Activated CD4-positive, CD25-positive, alpha-beta regulatory T cell (primary cell): ENCODE results near the gene FDX2.
"Not testable (repeated sequence)": the region's sequence is repeated elsewhere in the genome, so short reads cannot be mapped to it uniquely, and the experiment has no call there.

Experiments used
- DNase-seq, 4 experiments: peaks; one replicate each; lab custom pipeline; 2025; lab: John Stamatoyannopoulos, UW

The FDX2 gene

GRCh38 chr19:10284065-10284959 is 31.5 kb downstream of the FDX2 start:
- no peak for DNase-seq

- DNase-seq = no peak
These were observed 32.3 kb downstream of the FDX2 start for GRCh38 chr19:10283301-10284064.

DNA sequence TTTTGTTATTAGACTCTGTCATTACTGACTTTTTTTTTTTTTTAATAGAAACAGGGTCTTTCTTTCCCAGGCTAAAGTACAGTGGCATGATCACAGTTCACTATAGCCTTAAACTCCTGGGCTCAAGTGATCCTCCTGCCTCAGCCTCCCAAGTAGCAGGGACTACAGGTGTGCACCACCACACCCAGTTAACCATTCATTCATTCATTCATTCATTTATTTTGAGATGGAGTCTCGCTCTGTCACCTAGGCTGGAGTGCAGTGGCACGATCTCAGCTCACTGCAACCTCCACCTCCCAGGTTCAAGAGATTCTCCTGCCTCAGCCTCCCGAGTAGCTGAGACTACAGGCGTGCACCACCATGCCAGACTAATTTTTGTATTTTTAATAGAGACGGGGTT is 33.8 kb downstream of the FDX2 start:
- not testable (repeated sequence) for DNase-seq

DNA sequence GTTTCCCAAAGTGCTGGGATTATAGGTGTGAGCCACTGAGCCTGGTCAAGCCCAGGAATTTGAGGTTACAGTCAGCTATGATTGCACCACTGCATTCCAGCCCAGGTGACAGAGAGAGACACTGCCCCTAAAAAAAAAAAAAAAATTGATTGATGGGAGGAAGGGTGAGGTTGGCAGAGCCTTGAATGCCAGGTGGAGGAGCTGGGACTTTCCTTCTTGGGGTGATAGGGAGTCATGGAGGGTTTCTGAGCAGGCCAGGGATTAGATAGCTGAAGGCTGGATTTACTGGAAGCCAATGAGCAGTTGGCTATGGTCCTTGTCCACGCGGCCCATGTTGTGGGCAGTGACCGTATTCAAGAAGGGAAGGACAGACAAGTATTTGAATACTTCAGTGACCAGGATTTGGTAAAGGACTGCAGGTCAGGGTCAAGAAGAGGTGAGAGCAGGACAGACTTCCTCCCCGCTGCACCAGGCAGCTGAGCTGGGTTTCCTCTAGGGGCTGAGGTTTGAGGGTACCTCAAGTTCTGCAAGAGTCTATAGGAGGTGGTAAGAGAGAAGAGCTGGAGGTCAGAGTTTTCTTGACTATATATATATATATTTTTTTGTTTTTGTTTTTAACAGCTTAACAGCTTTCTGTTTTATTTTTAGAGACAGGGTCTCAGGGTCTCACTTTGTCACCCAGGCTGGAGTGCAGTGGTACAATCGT is 35.9 kb downstream of the FDX2 start:
- no peak for DNase-seq

DNA sequence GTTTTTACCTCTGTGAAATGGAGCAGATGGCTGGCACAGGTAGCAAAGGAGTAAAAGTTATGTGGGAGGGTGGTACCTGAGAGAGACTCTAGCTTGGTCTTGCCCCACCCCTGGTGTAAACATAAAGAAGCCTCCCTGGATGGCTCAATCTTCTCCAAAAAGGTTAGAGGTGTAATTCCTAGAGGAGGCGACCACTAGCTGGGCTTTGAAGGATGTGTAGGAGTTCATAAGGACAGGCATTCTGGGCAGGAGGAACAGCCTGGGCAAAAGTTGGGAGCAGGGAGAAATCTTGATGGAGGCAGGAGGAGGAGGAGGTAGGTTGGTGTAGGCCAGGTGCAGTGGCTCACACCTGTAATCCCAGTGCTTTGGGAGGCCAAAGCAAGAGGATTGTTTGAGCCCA is 36.9 kb downstream of the FDX2 start:
- DNase-seq = no peak

- no peak for DNase-seq
These were observed 37.8 kb downstream of the FDX2 start for GRCh38 chr19:10277795-10278589.

DNA sequence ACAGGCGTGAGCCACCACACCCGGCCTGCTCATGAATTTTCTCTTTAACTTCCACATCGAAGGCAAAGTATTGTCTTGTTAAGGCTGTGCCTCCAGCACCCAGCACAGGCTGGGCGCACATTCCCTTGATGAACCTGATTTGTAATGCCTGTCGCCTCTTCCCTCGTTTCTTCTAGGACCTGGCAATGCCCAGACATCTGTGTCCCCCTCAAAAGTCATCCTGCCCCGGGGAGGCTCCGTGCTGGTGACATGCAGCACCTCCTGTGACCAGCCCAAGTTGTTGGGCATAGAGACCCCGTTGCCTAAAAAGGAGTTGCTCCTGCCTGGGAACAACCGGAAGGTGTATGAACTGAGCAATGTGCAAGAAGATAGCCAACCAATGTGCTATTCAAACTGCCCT is 41.2 kb downstream of the FDX2 start:
- no peak for DNase-seq

- no peak for DNase-seq
These were observed 44.2 kb downstream of the FDX2 start for GRCh38 chr19:10271543-10272086.

GRCh38 chr19:10270616-10271394 is 45.0 kb downstream of the FDX2 start, which contains the start of gene ICAM1:
ICAM1 (plus strand) TSS chr19:10271120; CDS start chr19:10271160, 40 bp downstream.
- DNase-seq = peak; percentile 46 to 63 (median 52)

GRCh38 chr19:10270180-10270615 is 45.6 kb downstream of the FDX2 start:
- DNase-seq = peak; percentile 27 to 48 (median 36)

GRCh38 chr19:10269333-10270179 is 46.3 kb downstream of the FDX2 start:
- DNase-seq = peak; percentile 66 to 81 (median 79)

GRCh38 chr19:10268071-10268470 is 47.7 kb downstream of the FDX2 start:
- no peak for DNase-seq

DNA sequence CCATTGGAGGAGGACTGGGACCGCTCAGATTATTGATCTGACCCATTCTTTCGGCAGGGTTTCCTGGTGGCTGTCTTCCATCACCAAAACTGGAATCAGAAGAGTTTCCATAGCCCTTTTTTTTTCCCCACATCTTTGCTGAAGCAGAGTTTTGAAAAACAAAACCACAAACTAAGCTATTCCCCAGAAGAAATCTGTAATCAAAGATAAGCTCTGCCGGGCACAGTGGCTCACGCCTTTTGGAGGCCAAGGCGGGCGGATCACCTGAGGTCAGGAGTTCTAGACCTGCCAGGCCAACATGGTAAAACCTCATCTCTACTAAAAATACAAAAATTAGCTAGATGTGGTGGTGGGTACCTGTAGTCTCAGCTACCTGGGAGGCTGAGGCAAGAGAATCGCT is 49.1 kb downstream of the FDX2 start:
- no peak for DNase-seq

- DNase-seq = no peak
These were observed 53.0 kb downstream of the FDX2 start for GRCh38 chr19:10262771-10263170.

DNA sequence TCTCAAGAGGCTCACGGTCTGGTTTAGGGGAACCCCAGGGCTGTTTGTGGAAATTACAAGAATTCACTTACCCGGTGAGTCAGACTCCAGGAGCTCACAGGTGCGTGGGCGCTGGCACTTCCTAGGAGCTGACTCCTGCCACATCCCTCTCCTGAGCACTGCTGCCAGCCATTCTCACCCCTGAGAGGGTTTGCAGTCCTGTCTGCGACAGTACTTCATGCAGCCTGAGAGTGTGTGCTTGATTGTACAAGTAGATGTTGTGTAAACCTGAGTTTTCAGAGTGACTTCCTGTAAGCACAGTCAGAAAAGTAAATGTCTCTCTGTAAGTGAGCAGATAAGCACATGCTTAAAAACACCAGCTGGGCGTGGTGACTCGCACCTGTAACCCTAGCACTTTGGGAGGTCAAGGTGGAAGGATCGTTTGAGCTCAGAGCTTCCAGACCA is 55.7 kb downstream of the FDX2 start:
- DNase-seq = peak in 1 of 4 experiments; percentile 33
